HEK293 (cell line): ENCODE results near the gene JPH4.

Experiments
- CTCF ChIP-seq: fragments of 450-650 bp; formaldehyde crosslinking; IDR thresholded peaks from 2 replicates; pipeline ENCODE4 v1.5.1; 2016; ENCODE audit warnings: missing biosample characterization, missing genetic modification characterization
- RBAK ChIP-seq: fragments of 450-650 bp; formaldehyde crosslinking; IDR thresholded peaks from 2 replicates; pipeline ENCODE4 v1.5.1; 2016; ENCODE audit warnings: missing biosample characterization, missing genetic modification characterization
- REST ChIP-seq: fragments of 450-650 bp; formaldehyde crosslinking; IDR thresholded peaks from 2 replicates; pipeline ENCODE4 v1.5.1; 2016; ENCODE audit warnings: missing biosample characterization, missing genetic modification characterization
- ZNF391 ChIP-seq: fragments of 450-650 bp; formaldehyde crosslinking; IDR thresholded peaks from 2 replicates; pipeline ENCODE4 v1.5.1; 2016; ENCODE audit warnings: low read depth, missing biosample characterization, missing genetic modification characterization, borderline replicate concordance

GRCh38 chr14:23580948-23581281 is 2.3 kb upstream of the JPH4 start:
- TF ChIP-seq ZNF391 (tag by site-specific recombination) (no peak), CTCF (tag by site-specific recombination) (no peak), REST (no peak), RBAK (no peak)
